SK-N-SH treated with all-trans-retinoic acid at 6 μM for 48 hours (cell line): ENCODE measurements around the gene DOCK11.

Experiments used
- SNAI2 ChIP-seq: fragments of 250-450 bp; sonication (Bioruptor Pico); IDR thresholded peaks from 2 replicates; pipeline ENCODE4 v1.5.0; 2020; ENCODE audit warnings: mild to moderate bottlenecking, moderate library complexity
- ZC3H10 ChIP-seq: fragments of 250-450 bp; sonication (Bioruptor Pico); IDR thresholded peaks from 2 replicates; pipeline ENCODE4 v1.5.1; 2021; ENCODE audit warnings: mild to moderate bottlenecking, moderate library complexity
- ZFP30 ChIP-seq: fragments of 450-650 bp; formaldehyde crosslinking; IDR thresholded peaks from 2 replicates; pipeline ENCODE4 v1.5.0; 2022; ENCODE audit warnings: mild to moderate bottlenecking, moderate library complexity

GRCh38 chrX:118630848-118631247 lies 135.2 kb downstream of the DOCK11 start:
- TF ChIP-seq ZC3H10 (CRISPR knock-in tag) (no peak), ZFP30 (CRISPR knock-in tag) (no peak), SNAI2 (CRISPR knock-in tag) (no peak)
